GM12872 (cell line): ENCODE measurements around the gene AFTPH.
A peak's percentile ranks its signal among the peaks of the same experiment; 100 is the strongest.

Experiments
- TF ChIP-seq, protein P1 (sequence below): IDR thresholded peaks from 3 replicates; pipeline ENCODE4 v1.5.1; 2011; ENCODE audit warnings: low read depth, mild to moderate bottlenecking, low read length, moderate library complexity; ENCODE audit not compliant: insufficient read depth

The AFTPH gene

DNA sequence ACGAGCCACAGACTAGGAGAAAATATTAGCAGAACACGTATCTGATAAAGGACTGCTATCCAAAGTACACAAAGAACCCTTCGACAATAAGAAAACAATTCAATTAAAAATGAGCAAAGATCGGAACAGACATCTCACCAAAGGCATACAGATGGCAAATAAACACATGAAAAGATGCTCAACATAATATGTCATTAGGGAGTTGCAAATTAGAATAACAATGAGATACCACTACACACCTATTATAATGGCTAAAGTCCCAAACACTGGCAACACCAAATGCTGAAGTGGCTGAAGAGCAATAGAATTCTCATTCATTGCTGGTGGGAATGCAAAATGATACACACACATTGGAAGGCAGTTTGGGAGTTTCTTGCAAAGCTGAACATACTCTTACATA lies 96.5 kb downstream of the AFTPH start:
- TF ChIP-seq, protein P1, sequence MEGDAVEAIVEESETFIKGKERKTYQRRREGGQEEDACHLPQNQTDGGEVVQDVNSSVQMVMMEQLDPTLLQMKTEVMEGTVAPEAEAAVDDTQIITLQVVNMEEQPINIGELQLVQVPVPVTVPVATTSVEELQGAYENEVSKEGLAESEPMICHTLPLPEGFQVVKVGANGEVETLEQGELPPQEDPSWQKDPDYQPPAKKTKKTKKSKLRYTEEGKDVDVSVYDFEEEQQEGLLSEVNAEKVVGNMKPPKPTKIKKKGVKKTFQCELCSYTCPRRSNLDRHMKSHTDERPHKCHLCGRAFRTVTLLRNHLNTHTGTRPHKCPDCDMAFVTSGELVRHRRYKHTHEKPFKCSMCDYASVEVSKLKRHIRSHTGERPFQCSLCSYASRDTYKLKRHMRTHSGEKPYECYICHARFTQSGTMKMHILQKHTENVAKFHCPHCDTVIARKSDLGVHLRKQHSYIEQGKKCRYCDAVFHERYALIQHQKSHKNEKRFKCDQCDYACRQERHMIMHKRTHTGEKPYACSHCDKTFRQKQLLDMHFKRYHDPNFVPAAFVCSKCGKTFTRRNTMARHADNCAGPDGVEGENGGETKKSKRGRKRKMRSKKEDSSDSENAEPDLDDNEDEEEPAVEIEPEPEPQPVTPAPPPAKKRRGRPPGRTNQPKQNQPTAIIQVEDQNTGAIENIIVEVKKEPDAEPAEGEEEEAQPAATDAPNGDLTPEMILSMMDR: no peak

DNA sequence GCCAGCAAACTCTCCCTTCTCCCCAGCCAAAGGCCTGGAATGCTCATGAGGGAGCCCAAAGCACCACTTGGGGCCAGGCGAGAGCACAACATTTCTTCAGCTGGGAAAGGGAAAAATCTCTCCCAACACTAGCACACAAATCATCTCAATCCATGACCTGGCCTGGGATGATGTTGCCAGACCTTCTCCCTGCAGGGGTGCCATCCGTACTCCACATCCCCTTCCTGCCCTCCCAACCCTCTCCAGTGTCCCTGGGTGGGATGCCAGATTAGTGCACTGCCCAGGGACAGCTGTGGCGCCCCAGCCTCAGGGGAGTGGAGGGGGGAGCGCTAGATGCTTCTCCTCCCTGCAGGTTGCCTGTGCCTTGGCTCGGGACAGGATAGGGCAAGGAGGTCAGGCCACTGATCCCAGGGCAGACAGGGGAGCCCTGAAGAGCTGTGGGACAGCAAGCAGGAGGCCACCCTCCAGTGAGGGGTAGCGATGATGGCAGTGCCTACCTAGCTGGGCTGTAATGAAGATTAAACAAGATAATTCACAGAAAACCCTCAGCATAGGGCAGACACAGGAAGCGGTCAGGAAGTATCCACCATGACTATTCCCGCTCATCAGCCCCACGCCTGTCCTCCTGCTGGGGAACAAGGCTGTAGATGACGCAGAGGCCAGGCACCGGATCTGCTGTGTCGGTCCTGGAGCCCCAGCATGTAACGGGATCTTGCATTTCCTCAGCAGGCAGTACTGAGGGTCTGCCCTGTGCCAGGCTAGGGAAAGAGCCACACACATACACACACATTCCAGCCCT lies 98.5 kb downstream of the AFTPH start:
- TF ChIP-seq, protein P1: no peak

DNA sequence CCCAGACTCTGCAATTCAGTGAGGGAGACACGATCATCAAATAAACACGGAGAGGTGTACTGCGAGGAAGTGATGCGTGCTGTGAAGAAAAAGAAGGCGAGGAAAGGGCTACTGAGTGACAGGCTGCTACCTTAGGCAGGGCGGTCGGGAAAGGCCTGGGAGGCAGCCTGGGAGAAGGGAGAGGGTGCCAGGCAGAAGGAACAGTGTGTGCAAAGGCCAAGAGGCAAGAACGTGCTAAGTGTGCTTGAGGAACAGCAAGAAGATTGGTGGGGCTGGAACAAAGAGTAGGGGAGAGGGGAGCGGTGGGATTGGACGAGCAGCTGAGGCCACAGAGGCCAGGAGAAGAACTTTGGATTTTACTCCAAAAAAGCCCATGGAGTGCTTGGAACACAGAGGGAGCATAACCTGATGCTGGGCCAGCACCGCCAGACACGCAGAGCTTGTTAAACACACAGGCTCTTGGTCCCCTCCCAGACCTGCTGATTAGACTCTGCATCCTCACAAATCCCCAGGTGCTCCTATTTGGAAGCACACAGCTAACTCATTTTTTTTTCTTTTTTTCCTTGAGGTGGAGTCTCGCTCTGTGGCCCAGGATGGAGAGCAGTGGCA lies 99.2 kb downstream of the AFTPH start:
- TF ChIP-seq, protein P1: no peak

DNA sequence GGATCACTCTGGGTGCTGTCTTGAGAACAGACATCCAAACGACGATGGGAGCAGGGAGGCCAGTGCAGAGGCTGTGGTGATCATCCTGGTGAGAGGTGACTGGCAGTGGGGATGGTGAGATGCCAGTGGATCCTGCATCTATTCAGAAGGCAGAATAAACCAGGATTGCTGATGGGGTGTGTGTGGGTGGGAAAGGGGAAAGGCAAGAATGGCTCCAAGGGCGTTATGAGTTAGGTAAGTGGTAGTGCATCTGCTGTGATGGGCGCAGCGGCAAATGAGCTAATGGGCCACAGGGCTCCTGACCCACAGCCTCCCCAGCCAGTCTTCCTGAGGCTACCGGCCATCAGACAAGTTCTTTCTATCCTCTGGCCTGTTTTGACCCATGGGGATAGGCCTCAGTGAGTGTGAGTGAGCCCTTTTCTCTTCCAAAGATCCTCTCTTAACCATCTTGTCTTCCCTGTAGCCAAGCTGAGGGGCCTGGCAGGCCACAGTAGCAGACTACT lies 100.0 kb downstream of the AFTPH start:
- TF ChIP-seq, protein P1: no peak

DNA sequence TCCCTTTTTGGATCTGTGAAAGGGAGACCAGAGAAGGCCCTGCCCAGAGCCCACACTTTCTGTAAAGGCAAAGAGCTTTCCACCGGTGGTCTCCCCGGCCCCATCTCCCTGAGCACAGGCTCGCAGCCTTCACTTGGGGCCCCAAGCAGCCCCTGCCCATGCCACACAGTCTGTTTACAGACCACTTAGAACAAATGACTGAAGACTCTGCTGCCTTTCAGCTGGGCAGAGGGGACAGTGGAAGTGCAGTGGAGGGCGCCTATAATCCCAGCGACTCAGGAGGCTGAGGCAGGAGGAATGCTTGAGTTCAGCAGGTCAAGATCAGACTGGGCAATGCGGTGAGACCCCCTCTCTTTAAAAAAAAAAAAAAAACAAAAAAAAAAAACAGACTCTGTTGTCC lies 100.7 kb downstream of the AFTPH start:
- TF ChIP-seq, protein P1: no peak

DNA sequence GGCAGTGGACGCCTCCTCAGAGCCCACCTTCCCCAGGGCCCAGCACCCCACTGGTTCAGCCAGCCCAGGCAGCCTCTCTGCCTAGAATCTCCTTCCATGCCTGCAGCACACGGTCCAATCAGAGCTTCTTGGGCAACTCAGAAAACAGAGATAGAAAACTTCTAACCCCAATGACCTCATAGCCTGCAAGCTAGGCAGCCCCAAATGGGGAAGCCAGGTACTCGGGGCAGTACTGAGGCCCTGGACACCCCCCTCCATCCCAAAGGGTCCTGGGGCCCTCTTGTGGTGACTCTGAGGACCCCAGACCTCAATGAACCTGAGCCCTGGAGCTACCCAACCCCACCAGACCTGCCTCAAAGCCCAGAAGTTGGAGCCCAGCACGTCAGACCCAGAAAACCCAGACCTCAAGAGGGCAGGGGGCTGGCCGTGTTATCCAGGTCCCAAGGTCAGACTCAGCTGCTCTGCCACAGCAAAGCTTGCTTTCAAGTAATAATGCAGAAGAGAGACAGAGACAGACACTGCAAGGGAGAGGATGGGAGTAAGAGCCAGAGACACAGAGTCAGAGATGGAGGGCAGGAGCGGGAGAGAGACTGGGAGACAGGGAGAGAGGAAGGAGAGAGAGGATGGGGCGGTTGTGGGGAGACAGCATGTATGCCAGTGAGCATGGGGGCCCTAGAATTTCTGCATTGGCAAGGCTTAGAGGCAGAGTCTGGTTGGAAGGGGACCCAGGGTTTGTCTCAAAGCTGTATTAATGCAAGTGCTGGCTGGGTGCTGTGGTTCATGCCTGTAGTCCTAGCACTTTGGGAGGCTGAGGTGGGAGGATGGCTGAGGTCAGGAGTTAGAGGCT lies 101.4 kb downstream of the AFTPH start:
- TF ChIP-seq, protein P1: peak; percentile 11; the same call in 1 of the 3 replicates
